Panc1 (cell line): ENCODE data around the gene MPP2.

Experiments
- CTCF ChIP-seq: fragments of 450-650 bp; IDR thresholded peaks from 2 replicates; pipeline ENCODE4 v1.5.1; 2017; ENCODE audit warnings: mild to moderate bottlenecking
- POLR2AphosphoS5 ChIP-seq: IDR thresholded peaks from 2 replicates; pipeline ENCODE4 v1.6.1; 2012; ENCODE audit warnings: mild to moderate bottlenecking, low read depth, low read length, moderate library complexity
- REST ChIP-seq, 2 experiments: IDR thresholded peaks; 2 replicates each; pipeline ENCODE4 v1.6.1; 2011 to 2012; ENCODE audit warnings: low read depth in 2 of 2, control low read depth in 1 of 2, low read length in 1 of 2, mild to moderate bottlenecking in 1 of 2, moderate library complexity in 1 of 2; ENCODE audit not compliant: insufficient read depth in 1 of 2
- SIN3A ChIP-seq: IDR thresholded peaks from 2 replicates; pipeline ENCODE4 v1.6.1; 2012; ENCODE audit warnings: low read depth, mild to moderate bottlenecking, low read length, moderate library complexity, borderline replicate concordance; ENCODE audit not compliant: insufficient read depth
- TCF7L2 ChIP-seq: IDR thresholded peaks from 2 replicates; pipeline ENCODE4 v1.6.1; 2011; ENCODE audit warnings: mild to moderate bottlenecking, low read depth, low read length, inconsistent platforms

GRCh38 chr17:43931062-43931571 is 23.8 kb upstream of the MPP2 start:
- no peak for TF ChIP-seq CTCF
- no peak for TF ChIP-seq POLR2AphosphoS5
- no peak for TF ChIP-seq REST (IDR thresholded peaks at IDR 0.05; ENCODE audit: insufficient read depth in 1 of 2, low read depth in 2 of 2, low read length in 1 of 2)
- TF ChIP-seq TCF7L2 = no peak
- no peak for TF ChIP-seq SIN3A
